NCI-H460 (cell line): ENCODE measurements around the gene KLRC3. TPM values are rescaled to one million over a fixed set of nuclear protein-coding genes. Genes with fewer than 3 reads are reported as not detected.
"Not testable (repeated sequence)": the region's sequence is repeated elsewhere in the genome, so short reads cannot be mapped to it uniquely, and the experiment has no call there.

Source experiments
- DNase-seq: peaks from one replicate; pipeline ENCODE4 v3.0.0-alpha.2; 2016; ENCODE audit warnings: low read depth; ENCODE audit errors: extremely low read depth
- total RNA-seq: library from RNA; depleted of rRNA; stranded (reverse); fragments of >200 nt; shearing (Covaris generic); gene quantifications from 2 replicates; pipeline ENCODE4 v1.2.3, GENCODE V29; 2014; rRNA removed

The KLRC3 gene
- total RNA-seq, 1 experiment from 2014 or later, result not detected

DNA sequence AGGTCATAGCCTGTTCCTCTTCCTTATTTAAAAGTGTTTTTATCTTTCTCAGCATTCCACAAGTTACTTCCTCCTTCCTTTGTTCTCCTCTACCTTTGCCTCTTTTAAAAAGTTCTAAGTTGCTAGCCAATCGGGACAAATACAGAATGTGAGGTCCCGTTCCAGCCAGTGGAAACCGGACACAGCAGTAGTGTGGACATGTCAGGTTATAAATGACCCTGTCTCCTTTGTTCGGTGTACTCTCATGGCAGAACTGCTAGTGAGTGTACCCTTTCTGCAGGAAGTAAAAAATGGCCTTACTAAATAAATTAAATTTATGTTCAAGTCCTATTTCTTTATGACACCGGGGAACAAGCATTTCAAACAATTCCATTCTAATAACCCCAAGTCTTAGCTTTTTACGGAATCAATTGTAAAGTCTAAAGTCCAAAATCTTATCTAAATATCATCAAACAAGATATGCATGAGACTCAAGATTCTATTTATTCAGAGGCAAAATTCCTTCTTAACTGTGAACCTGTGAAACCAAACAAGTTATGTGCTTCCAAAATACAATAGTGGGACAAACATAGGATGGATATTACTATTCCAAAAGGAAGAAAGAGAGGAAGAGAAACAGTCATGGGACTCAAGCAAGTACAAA lies 48.4 kb downstream of the KLRC3 start:
- DNase-seq, result not testable (repeated sequence)

DNA sequence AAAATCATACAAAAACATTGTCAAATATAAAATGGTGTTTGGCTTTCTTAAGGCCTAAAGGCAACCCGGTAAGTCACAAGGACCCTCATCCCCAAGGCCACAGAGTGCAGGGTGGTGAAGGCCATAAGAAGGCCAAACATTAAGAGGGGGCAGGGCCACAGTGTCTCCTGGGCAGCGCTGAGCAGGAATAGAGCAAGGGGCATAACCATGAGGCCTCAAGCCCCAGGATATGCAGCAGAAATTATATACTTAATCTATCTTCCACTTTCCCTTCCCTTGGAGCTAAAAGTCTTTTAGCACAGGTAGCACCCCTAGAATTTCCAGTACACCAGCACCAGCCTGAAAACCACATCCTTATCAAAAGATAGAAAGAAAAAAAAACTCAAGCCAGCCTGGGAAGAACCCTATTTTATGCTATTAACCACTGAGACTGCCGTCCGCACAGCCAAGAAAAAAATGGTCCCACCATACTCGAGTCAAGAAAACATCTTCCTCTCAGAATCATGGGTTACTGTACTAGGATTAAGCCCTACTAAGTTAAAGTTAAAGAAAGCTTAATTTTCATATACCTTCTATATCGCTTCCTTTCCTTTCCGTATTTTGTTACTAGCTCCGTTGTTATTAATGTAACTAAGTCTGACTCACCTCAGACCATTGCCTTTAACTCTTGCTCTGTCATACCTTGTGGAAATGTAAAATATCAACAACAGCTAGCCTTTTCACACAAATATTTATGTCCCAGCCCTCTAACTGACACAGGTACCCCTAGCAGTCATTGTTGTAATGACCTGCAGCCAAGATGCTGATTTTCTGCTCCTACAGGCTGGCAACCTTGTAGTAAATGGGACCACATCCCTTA lies 50.6 kb downstream of the KLRC3 start:
- DNase-seq, result no peak

DNA sequence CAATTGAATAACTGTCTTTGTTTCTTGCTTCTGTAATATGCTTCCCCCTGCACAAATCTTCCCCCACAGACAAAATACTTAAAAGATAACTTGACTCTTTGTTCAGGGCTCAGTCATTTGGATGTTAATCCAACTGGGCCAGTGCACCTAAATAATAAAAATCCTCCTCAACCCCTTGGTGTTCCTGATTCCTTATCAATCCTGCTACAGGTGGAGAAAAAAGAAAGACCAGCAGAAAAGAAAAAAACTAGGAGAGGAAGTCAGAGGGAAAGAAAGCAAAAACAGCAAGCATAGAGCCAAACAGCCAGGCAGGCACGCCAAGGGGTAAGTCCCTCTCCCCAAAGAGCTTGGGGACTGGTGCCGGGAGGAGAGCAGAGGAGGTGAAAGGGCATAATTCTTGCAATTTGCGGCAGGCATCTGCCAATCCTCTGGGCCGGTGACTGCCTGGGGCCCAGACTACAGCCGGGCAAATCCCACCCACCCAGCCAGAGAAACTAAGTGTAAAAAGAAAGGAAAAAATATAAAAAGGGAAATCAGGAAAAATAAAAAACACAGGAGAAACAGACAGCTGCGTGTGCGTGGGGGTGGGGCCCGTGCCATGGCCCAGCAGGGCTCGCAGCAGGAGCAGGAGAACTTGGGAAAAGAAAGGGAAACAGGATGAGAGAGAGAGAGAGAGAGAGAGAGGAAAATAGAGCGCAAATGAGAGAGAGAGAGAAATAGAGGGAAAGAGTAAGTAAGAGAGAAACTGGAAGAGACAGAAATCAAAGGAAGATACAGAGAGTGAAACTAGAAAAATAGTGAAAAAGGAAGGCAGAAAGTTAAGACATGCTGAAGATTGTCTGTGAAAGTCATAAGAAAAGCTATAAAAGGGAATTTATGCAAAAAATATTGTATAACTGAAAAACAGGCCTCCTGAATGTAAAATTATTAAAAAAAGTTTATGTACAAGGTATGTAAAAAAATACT lies 51.9 kb downstream of the KLRC3 start:
- no peak for DNase-seq

DNA sequence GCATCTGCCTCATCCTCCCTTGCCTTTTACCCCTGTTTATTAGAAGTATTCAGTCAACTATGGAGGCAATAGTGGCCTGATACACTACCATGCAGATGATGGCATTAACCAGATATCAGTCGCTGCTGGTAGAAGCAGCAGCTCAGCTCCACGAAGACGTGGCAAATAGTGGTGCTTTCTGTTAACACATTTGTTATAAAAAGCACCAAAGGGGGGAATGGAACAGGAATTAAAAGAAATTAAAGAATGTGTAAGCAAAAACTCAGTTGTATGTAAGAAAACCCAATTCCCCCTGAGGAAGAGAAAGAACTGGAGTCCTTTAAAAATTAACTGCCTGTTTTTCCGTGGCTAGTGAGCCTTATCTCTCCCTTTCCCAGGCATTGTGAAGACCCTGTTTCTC lies 52.7 kb downstream of the KLRC3 start:
- not testable (repeated sequence) for DNase-seq

DNA sequence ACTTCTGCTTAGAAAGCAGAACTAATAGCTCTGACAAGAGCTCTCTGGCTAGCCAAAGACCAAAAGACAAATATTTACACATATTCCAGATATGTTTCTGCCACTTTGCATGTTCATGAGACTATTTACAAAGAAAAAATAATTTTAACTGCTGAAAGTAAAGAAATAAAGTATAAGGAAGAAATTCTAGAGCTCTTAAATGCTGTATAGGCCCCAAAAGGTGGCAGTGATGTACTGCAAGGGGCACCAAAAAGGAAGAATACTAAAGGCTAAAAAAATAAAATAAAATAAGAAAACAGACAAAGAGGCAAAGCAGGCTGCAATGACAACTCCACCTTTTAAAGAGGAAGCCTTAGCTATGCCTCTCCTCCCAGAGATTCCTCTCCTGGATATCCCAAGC lies 53.5 kb downstream of the KLRC3 start:
- DNase-seq, result no peak

DNA sequence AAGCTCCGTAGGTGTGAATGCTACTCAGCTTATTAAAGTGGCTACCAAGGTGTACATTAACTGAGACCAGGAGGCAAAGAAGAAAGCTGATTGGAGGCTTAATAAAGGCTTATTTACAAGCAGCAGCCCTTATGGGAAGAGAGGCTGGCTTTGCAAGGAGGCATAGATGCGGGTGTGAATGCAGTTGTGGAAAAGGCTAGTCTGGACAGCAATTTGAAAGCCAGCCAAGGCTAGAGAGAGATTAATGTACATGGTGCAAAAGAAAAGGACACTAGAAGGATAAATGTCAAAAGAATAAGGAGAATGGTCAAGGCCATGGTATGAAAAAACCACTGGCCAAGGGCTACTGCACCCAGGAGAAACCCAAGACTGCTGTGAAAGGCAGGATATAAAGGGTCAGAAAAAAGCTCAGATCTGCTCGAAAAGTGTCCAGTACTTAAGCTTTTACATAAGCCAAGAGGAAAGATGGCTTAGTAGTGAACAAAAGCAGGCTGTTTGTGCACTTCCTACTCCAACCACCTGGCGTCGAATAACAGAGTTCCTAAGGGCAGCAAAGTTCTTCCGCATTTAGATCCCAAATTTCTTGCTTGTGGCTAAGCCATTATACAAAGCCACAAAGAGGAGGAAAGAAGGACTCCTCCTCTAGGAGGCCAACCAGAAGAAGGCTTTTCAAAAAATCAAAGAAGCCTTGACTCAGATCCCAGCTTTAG lies 54.5 kb downstream of the KLRC3 start:
- DNase-seq, result no peak

DNA sequence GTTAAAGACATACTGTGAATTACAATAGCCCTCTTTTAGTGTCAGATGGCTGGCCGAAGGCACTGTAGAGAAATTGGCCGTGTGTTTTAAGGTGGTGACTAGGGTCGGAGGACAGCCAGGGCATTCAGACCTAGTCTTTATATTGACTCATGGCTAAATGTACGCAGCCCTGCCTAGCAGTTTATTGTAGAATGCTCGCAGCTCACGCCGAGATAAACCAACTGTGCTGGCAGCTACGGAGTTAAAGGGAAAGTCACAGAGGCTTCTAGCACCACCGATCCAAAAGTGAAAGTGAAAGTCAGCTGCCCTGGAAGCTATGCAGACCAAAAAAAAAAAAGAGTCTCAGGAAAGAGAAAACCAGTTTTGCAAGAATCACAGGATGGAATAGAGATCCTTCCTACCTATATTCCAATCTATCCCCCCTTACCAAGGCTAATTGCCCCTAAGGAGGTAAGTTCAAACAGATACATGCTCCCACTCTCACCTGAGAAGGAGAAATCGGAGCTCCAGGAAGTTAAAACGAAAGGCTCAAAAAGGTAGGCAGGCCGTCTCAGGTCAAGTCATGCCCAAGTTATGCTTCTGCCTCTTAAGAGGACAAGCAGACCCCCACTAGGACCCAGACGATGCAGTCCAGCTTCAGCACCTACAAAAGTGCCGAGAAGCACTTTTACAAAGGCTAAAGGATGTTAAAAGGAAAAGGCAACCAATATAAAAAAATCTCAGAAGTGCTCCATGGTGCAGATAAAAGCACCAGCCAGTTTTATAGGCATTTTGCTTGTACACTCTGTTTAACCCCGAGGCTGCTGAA lies 55.4 kb downstream of the KLRC3 start:
- DNase-seq, result no peak

DNA sequence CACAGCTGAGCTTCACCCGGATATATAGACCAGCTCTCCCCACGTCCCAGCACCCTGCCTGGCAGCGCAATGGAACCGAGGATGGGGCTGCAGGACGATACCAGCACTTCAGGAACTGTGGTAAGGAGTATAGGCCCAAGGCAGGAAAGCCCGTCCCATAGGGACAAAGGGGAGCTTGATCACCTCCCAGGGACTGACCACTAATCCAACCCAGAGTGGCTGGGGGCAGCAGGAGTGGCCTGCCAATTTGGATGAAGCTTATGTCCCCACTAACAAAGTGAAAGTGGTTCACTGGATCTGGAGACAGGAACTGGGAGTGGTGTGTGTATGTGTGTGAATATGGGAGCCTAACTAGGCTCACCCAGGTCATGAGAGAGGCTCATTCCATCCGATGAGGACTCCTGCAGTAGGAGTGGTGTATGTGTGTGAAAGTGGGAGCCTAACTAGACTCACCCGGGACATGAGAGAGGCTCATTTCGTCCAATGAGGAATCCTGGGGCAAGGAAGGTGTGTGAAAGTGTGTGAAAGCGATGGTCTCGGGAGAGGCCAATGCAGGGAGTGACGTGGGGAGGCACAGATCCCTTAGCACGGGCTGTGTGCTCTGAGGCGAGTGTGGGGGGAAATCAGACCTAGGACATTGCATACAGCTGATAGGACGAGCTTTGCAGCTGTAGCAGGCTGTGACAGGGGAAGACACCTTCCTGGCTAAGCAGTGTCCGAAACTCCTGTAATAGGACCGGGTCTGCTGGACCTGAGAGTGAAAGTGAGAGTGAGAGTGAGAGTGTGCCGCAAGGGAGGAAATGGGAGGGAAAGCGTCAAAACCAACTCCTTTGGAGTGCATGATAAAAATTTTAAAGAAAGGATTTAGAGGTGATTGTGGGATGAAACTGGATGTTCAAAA lies 56.2 kb downstream of the KLRC3 start:
- no peak for DNase-seq

DNA sequence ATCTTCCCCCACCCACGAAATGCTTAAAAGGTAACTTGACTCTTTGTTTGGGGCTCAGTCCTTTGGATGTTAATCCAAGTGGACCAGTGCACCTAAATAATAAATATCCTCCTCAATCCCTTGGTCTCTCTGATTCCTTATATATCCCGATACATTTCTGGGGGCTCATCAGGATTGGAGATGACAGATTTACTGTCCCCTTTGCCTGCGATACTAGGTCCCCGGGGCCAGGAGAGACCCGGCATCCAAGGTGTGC lies 56.8 kb downstream of the KLRC3 start:
- DNase-seq, result no peak

DNA sequence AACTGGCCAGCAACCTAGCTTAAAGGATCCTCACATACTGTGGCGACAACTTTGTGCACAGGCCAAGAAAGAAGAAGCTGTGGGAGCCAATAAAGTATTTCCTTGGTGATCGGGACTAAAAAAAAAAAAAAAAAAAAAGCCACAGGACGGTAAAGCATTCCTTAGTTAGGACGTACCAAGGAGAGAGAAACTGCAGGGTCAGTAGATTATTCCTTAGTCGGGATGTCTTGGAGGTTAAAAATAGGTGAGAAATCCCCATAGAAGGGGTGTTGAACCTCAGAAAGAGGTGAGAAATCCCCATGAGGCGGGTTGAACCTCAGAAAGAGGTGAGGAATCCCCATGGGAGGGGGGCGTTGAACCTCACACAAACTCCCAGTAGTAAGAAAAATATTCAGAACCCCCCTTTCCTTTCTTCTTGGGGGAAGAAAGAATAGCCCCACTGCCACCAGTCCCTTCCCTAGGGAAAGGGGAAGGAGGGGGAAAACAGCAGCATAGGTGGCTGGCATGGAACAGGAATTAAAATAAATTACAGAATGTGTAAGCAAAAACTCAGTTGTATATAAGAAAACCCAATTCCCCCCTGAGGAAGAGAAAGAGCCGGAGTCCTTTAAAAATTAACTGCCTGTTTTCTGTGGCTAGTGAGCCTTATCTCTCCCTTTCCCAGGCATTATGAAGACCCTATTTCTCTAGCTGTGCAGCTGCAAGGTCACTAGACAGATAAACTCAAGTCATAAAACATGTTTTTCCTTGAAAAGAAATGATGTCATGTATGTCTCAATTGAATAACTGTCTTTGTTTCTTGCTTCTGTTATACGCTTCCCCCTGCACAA lies 57.4 kb downstream of the KLRC3 start:
- no peak for DNase-seq

DNA sequence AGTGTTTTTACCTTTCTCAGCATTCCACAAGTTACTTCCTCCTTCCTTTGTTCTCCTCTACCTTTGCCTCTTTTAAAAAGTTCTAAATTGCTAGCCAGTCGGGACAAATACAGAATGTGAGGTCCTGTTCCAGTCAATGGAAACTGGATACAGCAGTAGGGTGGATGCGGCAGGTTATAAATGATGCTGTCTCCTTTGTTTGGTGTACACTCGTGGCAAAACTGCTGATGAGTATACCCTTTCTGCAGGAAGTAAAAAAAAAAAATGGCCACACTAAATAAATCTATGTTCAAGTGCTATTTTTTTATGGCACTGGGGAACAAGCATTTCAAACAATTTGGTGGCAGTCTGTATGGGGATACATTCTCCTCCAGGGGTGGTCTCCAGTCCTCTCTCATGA lies 58.1 kb downstream of the KLRC3 start:
- no peak for DNase-seq

Other genes starting within 250 kb of the KLRC3 start
- not detected in 2 replicates for gene OLR1, start 248.5 kb downstream of the KLRC3 start, total RNA-seq
- not detected in 2 replicates for gene TMEM52B, start 241.6 kb downstream of the KLRC3 start, total RNA-seq
- 38.1 and 42.7 TPM in 2 replicates for gene GABARAPL1, start 207.7 kb downstream of the KLRC3 start, total RNA-seq
- not detected in 2 replicates for gene KLRD1, start 112.7 kb downstream of the KLRC3 start, total RNA-seq
- gene KLRK1, start 30.6 kb downstream of the KLRC3 start, total RNA-seq, result not detected in 2 replicates
- gene KLRC4, start 10.8 kb downstream of the KLRC3 start, total RNA-seq, result not detected in 2 replicates
- 0.22 TPM in 1 of 2 replicates, not detected in the other for gene KLRC2, start 15.4 kb upstream of the KLRC3 start, total RNA-seq
- 0.25 TPM in 1 of 2 replicates, not detected in the other for gene KLRC1, start 32.8 kb upstream of the KLRC3 start, total RNA-seq
- gene EIF2S3B, start 85.3 kb upstream of the KLRC3 start, total RNA-seq, result 2.5 TPM in 2 replicates
- 41.6 and 47.6 TPM in 2 replicates for gene MAGOHB, start 193.0 kb upstream of the KLRC3 start, total RNA-seq